Measurements from ENCODE around the gene MECP2. TPM values are rescaled to one million over a fixed set of nuclear protein-coding genes. Genes with fewer than 3 reads are reported as not detected.

MECP2 gene
- polyA plus RNA-seq, 2 of the 4 experiments (the other 2 are of a cell fraction): 17.7 to 19.2 TPM

DNA sequence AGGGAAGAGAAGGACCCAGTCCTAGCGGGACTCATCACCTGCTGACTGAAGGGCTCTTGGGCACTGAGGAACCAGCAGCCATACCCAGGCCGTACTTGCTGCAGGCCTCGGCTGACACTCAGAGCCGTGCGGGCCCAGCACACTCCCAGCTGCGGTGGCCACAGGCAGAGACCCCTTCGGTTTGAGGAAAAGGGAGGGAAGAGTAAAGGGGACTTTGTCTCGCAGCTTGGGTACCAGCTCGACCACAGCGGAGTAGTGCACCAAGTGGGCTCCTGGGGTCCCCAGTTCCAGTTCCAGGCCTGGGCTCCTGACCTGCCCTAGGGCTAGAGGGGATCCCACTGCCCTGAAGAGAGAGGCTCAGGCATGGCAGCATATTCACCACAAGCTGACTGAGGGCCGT, 28.6 kb upstream of the MECP2 start:
- WGBS (ENCODE audit: missing lambda C conversion rate): 83% methylated on average over 4 of the region's 11 CpGs
- TF ChIP-seq, protein P1, sequence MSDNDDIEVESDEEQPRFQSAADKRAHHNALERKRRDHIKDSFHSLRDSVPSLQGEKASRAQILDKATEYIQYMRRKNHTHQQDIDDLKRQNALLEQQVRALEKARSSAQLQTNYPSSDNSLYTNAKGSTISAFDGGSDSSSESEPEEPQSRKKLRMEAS (IDR thresholded peaks at IDR 0.05): no peak
- TF ChIP-seq EHF (CRISPR knock-in tag; IDR thresholded peaks at IDR 0.05) (no peak), RNF2 (IDR thresholded peaks at IDR 0.05; ENCODE audit: borderline replicate concordance, low read depth) (no peak), CHD2 (IDR thresholded peaks at IDR 0.05; ENCODE audit: low read length, partially characterized antibody) (no peak), POLR2A (IDR thresholded peaks at IDR 0.05; ENCODE audit: low read length) (no peak), JUNB (IDR thresholded peaks at IDR 0.05) (no peak), KDM1A (IDR thresholded peaks at IDR 0.05; ENCODE audit: low read depth) (no peak), FOSB (CRISPR knock-in tag; IDR thresholded peaks at IDR 0.05) (no peak), HOXB5 (CRISPR knock-in tag; IDR thresholded peaks at IDR 0.05) (no peak), RARB (CRISPR knock-in tag; IDR thresholded peaks at IDR 0.05) (no peak), PHF8 (IDR thresholded peaks at IDR 0.05; ENCODE audit: borderline replicate concordance, low read depth) (no peak)
- TF ChIP-seq, protein P2, sequence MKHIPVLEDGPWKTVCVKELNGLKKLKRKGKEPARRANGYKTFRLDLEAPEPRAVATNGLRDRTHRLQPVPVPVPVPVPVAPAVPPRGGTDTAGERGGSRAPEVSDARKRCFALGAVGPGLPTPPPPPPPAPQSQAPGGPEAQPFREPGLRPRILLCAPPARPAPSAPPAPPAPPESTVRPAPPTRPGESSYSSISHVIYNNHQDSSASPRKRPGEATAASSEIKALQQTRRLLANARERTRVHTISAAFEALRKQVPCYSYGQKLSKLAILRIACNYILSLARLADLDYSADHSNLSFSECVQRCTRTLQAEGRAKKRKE (CRISPR knock-in tag; IDR thresholded peaks at IDR 0.05; ENCODE audit: low read depth): no peak
- no peak for FAIRE-seq
- Histone ChIP-seq H3K27ac (no peak overlapping the region), H3K4me1 (no peaks in the 10 kb centered on the region), H3K9me3 (no peaks in the 10 kb centered on the region), H3K4me3 (no peak overlapping the region), H3K4me2 (no peak overlapping the region)
- ChIA-PET CTCF (interaction anchor here (1.0 to 1.9 kb wide), 5 partner anchors 8 to 197 kb away, joined by 3 to 10 read pairs (median 4); no protein-coding TSS in a partner anchor), POLR2A (no interaction called here)
- DNase-seq (ENCODE audit: low read depth in 1 of 2, low spot score in 1 of 2): no peak
- no peak for ATAC-seq

DNA sequence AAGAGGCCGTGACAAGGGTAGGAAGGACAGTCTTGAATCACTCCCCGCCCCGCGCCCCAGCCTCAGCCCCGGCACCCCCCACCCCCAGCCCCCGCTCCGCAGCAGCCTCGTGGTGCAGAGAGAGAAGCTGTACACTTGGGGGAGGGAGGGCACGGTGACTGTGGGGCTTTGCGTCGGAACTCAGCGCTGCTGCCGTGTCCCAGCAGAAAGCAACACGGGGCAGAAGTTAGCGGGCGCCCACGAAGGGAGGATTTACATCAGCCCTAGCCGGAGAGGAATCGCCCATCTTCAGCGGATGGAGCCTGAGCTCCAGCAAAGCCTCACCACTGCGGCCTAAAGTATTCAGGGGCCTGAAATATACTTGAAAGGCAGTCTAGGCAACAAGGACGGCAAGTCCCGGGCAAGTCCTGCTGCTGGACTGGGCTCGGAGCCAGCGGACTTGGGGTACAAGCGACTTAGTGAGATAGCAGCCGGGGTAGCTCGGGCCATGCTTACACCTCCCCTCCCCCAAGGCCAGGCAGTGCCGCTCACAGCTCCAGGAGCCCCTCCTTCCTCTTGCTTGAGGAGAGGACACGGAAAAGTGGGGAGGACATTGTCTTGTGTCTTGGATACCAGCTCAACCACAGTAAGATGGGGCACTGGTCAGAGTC, 28.0 kb upstream of the MECP2 start:
- H3K4me1 ChIP-seq: no peaks in the 10 kb centered on the region
- ChIA-PET CTCF (interaction anchor here (1.0 to 1.6 kb wide), 3 partner anchors 10 to 198 kb away, joined by 3 to 6 read pairs (median 3); no protein-coding TSS in a partner anchor), POLR2A (no interaction called here)
- no peak for DNase-seq (ENCODE audit: low read depth in 1 of 2, low spot score in 1 of 2)
- TF ChIP-seq KDM1A (IDR thresholded peaks at IDR 0.05; ENCODE audit: low read depth) (no peak), TFCP2L1 (CRISPR knock-in tag; IDR thresholded peaks at IDR 0.05) (no peak), ESRRA (IDR thresholded peaks at IDR 0.05; ENCODE audit: borderline replicate concordance, low read length) (no peak)
- H3K27ac ChIP-seq: no peak overlapping the region
- 93% methylated on average over 15 of the region's 30 CpGs for WGBS (ENCODE audit: missing lambda C conversion rate)
- no peak for FAIRE-seq
- no peak overlapping the region for H3K4me3 ChIP-seq
- H3K9me3 ChIP-seq: no peaks in the 10 kb centered on the region
- ATAC-seq: no peak
- H3K4me2 ChIP-seq: no peak overlapping the region

DNA sequence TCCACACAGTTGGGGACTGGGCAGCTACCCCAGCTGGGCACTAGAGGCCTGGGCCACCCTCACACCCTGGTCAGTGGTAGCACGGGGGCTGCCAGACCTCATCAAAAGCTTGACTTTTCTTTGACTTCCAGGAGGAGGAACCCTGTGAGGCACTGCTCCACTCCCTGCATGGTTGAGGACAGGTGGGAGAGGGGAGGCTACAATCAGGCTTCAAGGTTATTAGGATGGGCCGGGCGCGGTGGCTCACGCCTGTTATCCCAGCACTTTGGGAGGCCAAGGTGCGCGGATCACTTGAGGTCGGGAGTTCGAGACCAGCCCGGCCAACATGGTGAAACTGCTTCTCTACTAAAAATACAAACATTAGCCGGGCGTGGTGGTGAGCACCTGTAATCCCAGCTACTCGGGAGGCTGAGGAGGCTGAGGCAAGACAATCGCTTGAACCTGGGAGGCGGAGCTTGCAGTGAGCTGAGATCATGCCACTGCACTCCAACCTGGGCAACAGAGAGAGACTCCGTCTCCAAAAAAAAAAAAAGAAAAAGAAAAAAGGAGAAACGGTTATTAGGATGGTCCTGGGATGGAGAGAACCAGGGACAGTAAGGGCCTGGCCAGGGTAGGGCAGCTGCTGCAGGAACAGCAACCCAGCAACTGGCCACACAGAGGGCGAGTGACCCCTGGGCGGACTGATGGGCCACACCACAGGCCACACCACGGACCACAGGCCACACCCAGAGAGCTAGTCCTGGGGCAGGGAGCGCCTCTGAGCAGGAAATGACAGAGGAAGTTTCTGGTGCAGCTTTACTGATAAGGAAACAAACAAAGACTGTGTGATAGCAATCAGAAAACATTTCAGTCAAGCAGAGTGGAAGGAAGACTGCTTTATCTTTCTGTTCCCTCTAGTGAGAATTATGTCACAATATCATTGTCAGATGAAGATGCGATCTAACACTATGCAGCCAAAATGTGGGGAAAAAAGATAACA, 26.0 kb upstream of the MECP2 start:
- ChIA-PET POLR2A (no interaction called here), CTCF (interaction anchor here (1.7 to 2.0 kb wide), 2 partner anchors 10 kb away, joined by 4 to 6 read pairs; no protein-coding TSS in a partner anchor)
- WGBS (ENCODE audit: missing lambda C conversion rate): 79% methylated on average over 22 of the region's 22 CpGs
- FAIRE-seq (no peak), DNase-seq (ENCODE audit: low read depth in 1 of 2, low spot score in 1 of 2) (peak in 1 of 2 experiments; percentile 32), ATAC-seq (peak; percentile 30 to 68; a peak in 4 of 6 replicates)
- H3K27ac ChIP-seq: no peak overlapping the region
- no peak overlapping the region for H3K4me2 ChIP-seq
- no peaks in the 10 kb centered on the region for H3K4me1 ChIP-seq
- no peak overlapping the region for H3K4me3 ChIP-seq
- no peaks in the 10 kb centered on the region for H3K9me3 ChIP-seq
- TF ChIP-seq ZFP36 (IDR thresholded peaks at IDR 0.05; ENCODE audit: borderline replicate concordance, partially characterized antibody) (no peak), CBX8 (IDR thresholded peaks at IDR 0.05) (no peak), EHMT2 (IDR thresholded peaks at IDR 0.05; ENCODE audit: low read depth) (no peak), RCOR1 (IDR thresholded peaks at IDR 0.05; ENCODE audit: low read depth, low read length) (no peak), EP300 (IDR thresholded peaks at IDR 0.05) (no peak), RARB (CRISPR knock-in tag; IDR thresholded peaks at IDR 0.05) (no peak), RNF2 (IDR thresholded peaks at IDR 0.05; ENCODE audit: borderline replicate concordance, low read depth) (no peak), JUNB (IDR thresholded peaks at IDR 0.05) (no peak)
- TF ChIP-seq, protein P3, sequence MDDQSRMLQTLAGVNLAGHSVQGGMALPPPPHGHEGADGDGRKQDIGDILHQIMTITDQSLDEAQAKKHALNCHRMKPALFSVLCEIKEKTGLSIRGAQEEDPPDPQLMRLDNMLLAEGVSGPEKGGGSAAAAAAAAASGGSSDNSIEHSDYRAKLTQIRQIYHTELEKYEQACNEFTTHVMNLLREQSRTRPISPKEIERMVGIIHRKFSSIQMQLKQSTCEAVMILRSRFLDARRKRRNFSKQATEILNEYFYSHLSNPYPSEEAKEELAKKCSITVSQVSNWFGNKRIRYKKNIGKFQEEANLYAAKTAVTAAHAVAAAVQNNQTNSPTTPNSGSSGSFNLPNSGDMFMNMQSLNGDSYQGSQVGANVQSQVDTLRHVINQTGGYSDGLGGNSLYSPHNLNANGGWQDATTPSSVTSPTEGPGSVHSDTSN (IDR thresholded peaks at IDR 0.05): no peak
- TF ChIP-seq, protein P2 (CRISPR knock-in tag; IDR thresholded peaks at IDR 0.05; ENCODE audit: low read depth): no peak
